Measurements from ENCODE around the gene MKRN2OS.

Gene MKRN2OS

GRCh38 chr3:12506201-12506709 lies 39.0 kb downstream of the MKRN2OS start:
- TF ChIP-seq ZFX (IDR thresholded peaks at IDR 0.05) (no peak), CTCF (conservative IDR thresholded peaks at IDR 0.05) (no peak)
- H3K27ac ChIP-seq: no peak overlapping the region

- no peak overlapping the region for H3K27ac ChIP-seq
- TF ChIP-seq ZFX (IDR thresholded peaks at IDR 0.05) (no peak), CTCF (conservative IDR thresholded peaks at IDR 0.05) (no peak)
These were observed 42.0 kb downstream of the MKRN2OS start for GRCh38 chr3:12503126-12503957.

- TF ChIP-seq CTCF (conservative IDR thresholded peaks at IDR 0.05) (no peak), ZFX (IDR thresholded peaks at IDR 0.05) (no peak)
- no peak overlapping the region for H3K27ac ChIP-seq
These were observed 43.8 kb downstream of the MKRN2OS start for GRCh38 chr3:12501360-12502020.

- no peak overlapping the region for H3K27ac ChIP-seq
- TF ChIP-seq CTCF (conservative IDR thresholded peaks at IDR 0.05): no peak
- TF ChIP-seq ZFX (IDR thresholded peaks at IDR 0.05): no peak
These were observed 45.8 kb downstream of the MKRN2OS start for GRCh38 chr3:12499474-12499873.

- TF ChIP-seq CTCF (conservative IDR thresholded peaks at IDR 0.05) (no peak), ZFX (IDR thresholded peaks at IDR 0.05) (no peak)
- no peak overlapping the region for H3K27ac ChIP-seq
These were observed 48.9 kb downstream of the MKRN2OS start for GRCh38 chr3:12496453-12496761.

- TF ChIP-seq ZFX (IDR thresholded peaks at IDR 0.05): no peak
- TF ChIP-seq CTCF (conservative IDR thresholded peaks at IDR 0.05): peak; percentile 26
- no peak overlapping the region for H3K27ac ChIP-seq
These were observed 49.4 kb downstream of the MKRN2OS start for GRCh38 chr3:12495749-12496452.

- no peak for TF ChIP-seq CTCF (conservative IDR thresholded peaks at IDR 0.05)
- no peak for TF ChIP-seq ZFX (IDR thresholded peaks at IDR 0.05)
- no peak overlapping the region for H3K27ac ChIP-seq
These were observed 54.8 kb downstream of the MKRN2OS start for GRCh38 chr3:12490547-12490946.

Data from C4-2B (cell line).